Medulla oblongata (tissue), 1 donor: ENCODE results near the gene DIPK1A.
"Not testable (repeated sequence)": the region's sequence is repeated elsewhere in the genome, so short reads cannot be mapped to it uniquely, and the experiment has no call there.

Experiments used
- DNase-seq: peaks from one replicate; pipeline ENCODE4 v3.0.0-alpha.2; 2015; ENCODE audit errors: extremely low spot score

DIPK1A gene

GRCh38 chr1:92921031-92922023 is 39.9 kb downstream of the DIPK1A start:
- no peak for DNase-seq

DNA sequence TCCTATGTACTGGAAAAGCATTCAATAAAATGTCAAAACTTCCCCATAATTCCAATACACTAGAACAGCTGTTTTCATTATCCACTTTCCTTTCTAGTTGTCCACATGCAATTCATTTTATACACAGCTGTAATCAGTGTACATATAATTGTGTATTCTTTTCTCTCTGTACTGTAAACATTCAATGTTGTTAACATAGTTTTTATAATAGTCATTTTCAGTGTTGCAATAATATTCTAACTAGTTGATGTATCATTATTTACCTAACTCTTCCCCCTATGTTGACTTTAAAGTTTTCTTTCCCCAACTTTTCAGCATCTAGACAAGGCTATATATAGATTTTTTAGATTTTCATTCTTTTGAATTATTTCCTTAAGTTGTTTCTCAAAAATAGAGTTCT is 44.4 kb downstream of the DIPK1A start:
- DNase-seq, result no peak

DNA sequence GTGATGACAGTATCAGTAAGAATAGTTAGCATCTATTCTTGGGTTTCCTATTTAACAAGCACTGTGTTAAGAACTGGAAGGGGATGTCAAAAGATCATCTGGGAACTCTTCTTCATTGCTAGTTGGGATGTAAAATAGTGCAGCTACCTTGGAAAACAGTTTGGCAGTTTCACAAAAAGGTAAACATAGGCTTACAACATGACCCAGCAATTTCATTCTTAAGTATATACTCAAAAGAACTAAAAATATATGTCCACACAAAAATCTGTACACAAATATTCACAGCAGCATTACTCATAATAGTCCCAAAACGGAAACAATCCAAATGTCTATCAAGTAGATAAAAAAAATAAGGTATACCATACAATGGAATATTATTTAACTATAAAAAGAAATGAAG is 45.7 kb downstream of the DIPK1A start:
- no peak for DNase-seq

DNA sequence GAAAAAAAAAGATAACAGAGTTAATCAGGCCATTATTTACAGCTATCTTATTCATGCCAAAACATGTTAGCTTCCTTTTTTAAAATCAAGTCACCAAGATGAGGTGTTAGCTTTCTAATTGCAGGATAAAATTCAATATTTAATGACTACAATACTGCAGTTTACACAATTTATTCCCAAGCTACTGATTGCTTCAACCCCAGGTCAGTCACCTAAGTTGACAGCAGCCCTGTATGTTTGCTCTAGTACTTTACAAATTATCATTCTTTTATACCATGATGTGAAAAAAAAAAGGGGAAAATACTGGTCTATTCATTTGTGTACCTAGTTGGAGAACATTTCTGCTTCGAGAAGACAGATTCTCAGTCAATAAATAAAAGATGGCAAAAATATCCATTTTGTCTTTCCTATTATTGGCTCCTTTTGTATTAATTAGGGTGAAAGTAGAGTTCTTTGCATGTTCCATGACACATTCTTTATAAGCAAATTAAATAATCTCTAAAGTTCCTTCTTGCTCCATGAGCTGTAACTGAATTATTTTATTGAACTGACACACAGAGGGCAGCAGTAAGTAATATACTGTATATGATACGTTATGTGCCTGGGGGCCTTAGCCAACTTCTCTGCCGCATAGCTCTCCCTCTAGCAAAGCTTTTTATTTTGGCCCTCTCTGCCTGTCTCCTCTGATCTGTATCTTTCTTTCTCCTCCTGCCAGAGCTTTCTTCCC is 48.0 kb downstream of the DIPK1A start:
- DNase-seq, result no peak

DNA sequence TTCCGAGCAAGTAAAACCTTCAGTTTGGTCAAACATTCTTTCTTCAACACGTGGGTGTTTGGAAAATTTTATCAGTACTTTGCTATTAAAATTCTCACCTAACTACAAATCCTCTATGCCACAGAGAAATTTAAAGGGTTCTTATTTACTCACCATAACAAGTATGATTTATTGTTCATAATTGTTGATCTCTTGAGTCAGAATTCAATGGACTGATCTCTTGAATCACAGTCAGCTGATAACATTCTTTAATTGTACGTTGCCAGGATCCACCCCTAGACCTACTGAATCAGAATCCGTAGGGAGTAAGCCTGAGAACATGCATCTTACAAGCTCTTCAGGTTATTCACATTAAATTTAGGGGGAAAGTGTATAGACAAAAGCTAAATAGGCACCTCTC is 51.2 kb downstream of the DIPK1A start:
- DNase-seq, result no peak

- peak; percentile 51 for DNase-seq
These were observed 51.9 kb downstream of the DIPK1A start for GRCh38 chr1:92909321-92909720.

DNA sequence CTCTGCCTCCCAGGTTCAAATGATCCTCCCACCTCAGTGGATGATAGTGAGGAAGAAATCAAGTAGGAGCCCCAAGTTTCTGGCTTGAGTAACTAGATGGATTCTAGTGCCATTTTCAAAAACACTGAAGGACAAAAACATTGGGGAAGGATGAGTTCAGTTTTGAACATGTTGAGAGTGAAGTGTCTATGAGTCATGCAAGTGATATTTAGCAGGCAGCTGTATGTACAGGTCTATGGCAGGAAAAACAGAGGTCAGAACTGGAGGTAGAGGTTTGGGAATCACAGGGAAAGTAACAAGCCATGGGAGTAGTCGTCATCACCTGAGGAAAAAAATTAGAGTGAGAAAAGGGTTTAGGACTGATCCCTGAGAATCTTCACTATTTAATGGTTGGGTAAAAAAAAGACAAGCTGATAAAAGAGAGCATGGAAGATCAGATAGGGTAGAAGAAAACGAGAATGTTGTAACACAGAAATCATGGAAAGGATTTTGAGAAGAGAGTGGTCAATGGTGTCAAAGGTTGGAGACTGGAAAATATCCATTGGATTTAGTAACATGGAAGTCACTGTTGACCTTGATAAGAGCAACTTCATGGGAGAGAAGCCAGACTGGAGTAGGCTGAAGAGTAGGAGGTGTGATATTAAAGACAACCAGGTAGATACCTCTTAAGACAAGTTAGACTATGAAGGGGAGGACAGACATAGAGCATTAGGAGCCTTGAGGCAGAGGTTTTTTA is 53.1 kb downstream of the DIPK1A start:
- no peak for DNase-seq

- DNase-seq, result no peak
These were observed 57.5 kb downstream of the DIPK1A start for GRCh38 chr1:92903765-92904164.

GRCh38 chr1:92902406-92902744 is 58.9 kb downstream of the DIPK1A start:
- DNase-seq, result no peak

DNA sequence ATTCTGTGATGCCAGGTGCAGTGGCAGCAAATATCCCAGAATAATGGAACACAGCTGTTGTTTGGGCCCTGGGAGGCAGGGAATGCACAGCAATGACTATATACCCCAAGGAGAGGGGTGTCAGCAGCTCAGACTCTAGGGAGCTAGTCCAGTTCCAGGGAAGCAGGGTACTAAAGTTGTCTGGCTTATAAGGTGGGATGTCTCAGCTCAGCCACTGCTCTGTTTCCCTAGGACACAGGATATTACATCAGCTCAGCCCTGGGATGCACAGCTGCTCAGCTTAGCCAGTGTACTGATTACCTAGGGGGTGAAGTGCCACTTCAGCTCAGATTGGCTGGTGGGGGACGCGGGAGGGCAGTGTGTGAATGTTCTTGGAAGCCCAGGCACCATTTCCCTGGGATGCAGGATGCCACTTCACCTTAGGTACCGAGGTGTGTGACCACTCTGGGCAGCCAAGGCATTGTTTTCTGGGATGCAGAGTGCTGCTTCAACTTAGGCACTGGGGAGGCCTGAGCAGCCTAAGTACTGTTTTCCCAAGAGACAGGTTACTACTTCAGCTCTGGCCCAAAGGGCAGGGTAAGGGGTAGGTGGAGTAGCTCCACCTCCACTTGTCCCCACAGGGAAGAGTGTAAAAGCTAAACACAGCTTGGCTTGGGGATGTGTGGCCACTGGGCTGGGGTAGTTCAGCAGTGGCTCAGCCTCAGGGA is 59.4 kb downstream of the DIPK1A start:
- no peak for DNase-seq

GRCh38 chr1:92901126-92901525 is 60.1 kb downstream of the DIPK1A start:
- no peak for DNase-seq

GRCh38 chr1:92900539-92900938 is 60.7 kb downstream of the DIPK1A start:
- no peak for DNase-seq

DNA sequence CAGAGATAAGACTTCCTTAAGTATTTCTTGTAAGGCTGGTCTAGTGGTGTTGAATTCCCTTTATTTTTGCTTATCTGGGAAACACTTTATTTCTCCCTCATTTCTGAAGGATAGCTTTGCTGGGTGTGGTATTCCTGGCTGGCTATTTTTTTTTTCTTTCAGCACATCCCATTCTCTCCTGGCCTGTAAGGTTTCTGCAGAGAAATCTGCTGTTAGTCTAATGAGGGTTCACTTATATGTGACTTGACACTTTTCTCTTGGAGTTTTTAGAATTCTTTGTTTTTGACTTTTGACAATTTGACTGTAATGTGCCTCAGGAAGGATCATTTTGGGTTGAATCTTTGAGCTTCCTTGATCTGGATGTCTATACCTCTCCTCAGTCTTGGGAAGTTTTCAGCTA is 61.5 kb downstream of the DIPK1A start:
- DNase-seq, result no peak

DNA sequence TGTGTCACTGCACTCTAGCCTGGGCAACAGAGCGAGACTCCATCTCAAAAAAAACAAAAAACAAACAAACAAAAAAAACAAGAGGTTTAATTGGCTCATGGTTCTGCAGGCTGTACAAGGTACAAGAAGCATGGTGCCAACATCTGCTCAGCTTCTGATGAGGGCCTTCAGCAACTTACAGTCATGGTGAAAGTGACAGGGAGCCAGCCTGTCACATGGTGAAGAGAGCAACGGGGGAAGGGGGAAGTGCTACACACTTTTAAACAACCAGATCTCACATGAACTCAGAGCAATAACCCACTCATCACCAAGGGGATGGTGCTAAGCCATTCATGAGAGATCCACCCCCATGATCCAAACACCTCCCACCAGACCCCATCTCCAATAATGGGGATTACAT is 63.2 kb downstream of the DIPK1A start:
- DNase-seq, result not testable (repeated sequence)

DNA sequence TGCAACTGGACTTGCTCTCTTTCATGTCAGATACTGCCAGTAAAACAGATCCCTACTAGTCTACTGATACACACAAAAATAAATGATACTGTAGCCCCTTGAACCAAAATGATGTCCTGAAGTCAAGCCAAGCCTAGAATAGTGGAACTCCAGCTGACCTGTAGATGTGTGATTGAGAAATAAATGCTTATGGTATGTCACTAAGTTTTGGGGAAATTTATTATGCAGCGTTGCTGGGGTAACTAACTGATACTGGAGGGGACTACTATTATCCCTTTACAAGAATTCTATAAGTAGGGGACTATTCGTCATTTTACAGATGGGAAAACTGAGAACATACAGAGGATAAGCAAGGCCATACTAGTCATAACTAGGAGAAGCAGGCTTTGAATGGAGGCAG is 73.8 kb downstream of the DIPK1A start:
- DNase-seq, result no peak

DNA sequence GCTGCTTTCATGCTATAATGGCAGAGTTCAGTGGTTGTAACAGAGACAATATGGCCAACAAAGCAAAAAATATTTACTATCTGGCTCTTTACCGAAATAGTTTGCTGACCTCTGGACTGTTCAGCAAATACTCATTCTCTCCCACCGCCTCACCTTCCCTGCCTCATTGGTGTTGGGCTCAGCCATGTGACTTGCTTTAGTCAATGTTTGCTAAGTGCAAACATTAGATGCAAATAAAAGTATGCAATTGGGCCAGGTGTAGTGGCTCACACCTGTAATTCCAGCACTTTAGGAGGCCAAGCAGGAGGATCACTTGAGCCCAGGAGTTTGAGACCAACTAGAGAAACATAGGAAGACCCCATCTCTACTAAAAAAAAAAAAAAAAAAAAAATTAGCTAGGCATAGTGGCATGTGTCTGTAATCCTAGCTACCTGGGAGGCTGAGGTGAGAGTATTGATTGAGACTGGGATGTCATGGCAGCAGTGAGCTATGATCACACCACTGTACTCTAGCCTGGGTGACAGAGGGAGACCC is 74.3 kb downstream of the DIPK1A start:
- no peak for DNase-seq

GRCh38 chr1:92884195-92884594 is 77.1 kb downstream of the DIPK1A start:
- no peak for DNase-seq

DNA sequence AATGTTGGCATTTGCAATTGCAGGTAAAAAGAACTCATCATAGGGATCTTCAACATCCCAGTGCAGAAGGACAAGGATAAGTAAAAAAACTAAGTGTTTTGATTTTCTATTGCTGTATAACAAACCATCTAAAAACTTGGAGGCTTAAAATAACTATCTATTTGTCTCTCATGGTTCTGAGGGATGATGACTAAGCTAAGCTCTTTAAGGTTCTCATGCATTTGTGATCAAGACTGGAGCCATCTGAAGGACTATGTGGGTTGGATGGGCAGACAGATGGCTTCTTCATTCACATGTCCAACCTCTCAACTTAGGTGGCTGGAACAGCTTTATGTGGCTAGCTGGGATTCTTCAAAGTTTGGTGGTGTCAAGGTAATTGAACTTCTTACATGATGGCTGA is 78.0 kb downstream of the DIPK1A start:
- no peak for DNase-seq

GRCh38 chr1:92882819-92883218 is 78.4 kb downstream of the DIPK1A start:
- DNase-seq, result no peak

DNA sequence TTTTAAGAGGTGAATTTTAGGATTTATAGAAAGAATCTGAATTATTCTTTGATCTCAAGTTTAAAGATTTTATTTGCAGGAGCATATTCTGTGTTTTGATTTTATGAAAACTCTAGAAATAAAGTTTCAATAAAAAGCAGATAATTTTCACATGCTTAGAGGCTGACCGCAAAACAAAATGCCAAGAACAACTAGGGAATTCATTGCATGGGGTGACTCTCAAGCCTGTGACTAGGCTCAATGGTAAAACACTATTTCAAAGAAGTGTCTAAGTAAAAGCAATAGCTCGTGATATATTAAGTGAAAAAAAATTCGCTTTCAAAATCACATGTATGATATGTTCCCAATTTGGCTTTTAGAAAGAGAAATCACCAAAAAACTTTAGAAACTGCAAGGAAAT is 79.9 kb downstream of the DIPK1A start:
- DNase-seq, result no peak

GRCh38 chr1:92879316-92879968 is 81.8 kb downstream of the DIPK1A start:
- no peak for DNase-seq
